SK-N-DZ (cell line): Measurements from ENCODE around the gene ZSWIM6.
A peak's percentile ranks its signal among the peaks of the same experiment; 100 is the strongest.

Source experiments
- DNase-seq: peaks from one replicate; pipeline ENCODE4 v3.0.0-alpha.2; 2015; ENCODE audit warnings: low spot score

ZSWIM6 gene

GRCh38 chr5:61534481-61535267, 202.6 kb downstream of the ZSWIM6 start:
- no peak for DNase-seq

- DNase-seq: no peak
These were observed 203.8 kb downstream of the ZSWIM6 start for GRCh38 chr5:61535828-61536227.

GRCh38 chr5:61536922-61537321, 204.9 kb downstream of the ZSWIM6 start:
- no peak for DNase-seq

GRCh38 chr5:61538722-61539501, 206.9 kb downstream of the ZSWIM6 start:
- DNase-seq: no peak

GRCh38 chr5:61549530-61549929, 217.5 kb downstream of the ZSWIM6 start:
- no peak for DNase-seq

GRCh38 chr5:61551637-61552313, 219.7 kb downstream of the ZSWIM6 start:
- DNase-seq: no peak

- no peak for DNase-seq
These were observed 227.1 kb downstream of the ZSWIM6 start for GRCh38 chr5:61559146-61559545.

- DNase-seq: no peak
These were observed 227.7 kb downstream of the ZSWIM6 start for GRCh38 chr5:61559722-61560121.

GRCh38 chr5:61563401-61563800, 231.3 kb downstream of the ZSWIM6 start:
- no peak for DNase-seq

- no peak for DNase-seq
These were observed 235.3 kb downstream of the ZSWIM6 start for GRCh38 chr5:61567337-61567736.

GRCh38 chr5:61569353-61569752, 237.3 kb downstream of the ZSWIM6 start:
- peak; percentile 60 for DNase-seq

- DNase-seq: no peak
These were observed 238.7 kb downstream of the ZSWIM6 start for GRCh38 chr5:61570767-61571166.

GRCh38 chr5:61572959-61573358, 240.9 kb downstream of the ZSWIM6 start:
- no peak for DNase-seq

GRCh38 chr5:61575103-61575502, 243.0 kb downstream of the ZSWIM6 start:
- DNase-seq: peak; percentile 52

- DNase-seq: no peak
These were observed 243.5 kb downstream of the ZSWIM6 start for GRCh38 chr5:61575581-61575980.

GRCh38 chr5:61576556-61576955, 244.5 kb downstream of the ZSWIM6 start:
- no peak for DNase-seq

GRCh38 chr5:61578858-61579503, 246.9 kb downstream of the ZSWIM6 start:
- no peak for DNase-seq

GRCh38 chr5:61582205-61582820, 250.3 kb downstream of the ZSWIM6 start:
- no peak for DNase-seq

- no peak for DNase-seq
These were observed 250.8 kb downstream of the ZSWIM6 start for GRCh38 chr5:61582887-61583286.

GRCh38 chr5:61586096-61587084, 254.3 kb downstream of the ZSWIM6 start:
- peak; percentile 82 for DNase-seq
